ENCODE results near the gene CDK15.

Gene CDK15

DNA sequence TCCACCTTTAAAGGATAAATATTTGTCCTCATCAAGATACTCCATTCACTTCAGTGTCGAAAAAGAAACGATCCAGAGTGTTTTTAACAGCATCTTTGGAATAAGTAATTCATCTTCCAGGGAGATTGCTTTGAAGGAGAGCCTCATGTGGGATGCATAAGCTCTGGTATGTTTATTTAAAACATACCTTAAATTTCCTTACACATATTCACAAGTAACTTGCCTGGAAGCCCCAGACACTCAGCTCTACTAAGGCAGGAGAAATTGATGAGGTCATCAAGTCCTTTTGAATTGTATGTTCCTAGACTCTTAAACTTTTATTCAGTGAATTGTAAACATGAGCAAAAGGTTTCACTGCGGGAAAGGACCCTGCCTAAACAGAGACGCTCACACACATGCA lies 103.0 kb downstream of the CDK15 start:
- Histone ChIP-seq H2AFZ (ENCODE audit: low read depth, low read length, severe bottlenecking) (no peak overlapping the region), H3K36me3 (ENCODE audit: low read length) (no peaks in the 10 kb centered on the region), H3K27ac (ENCODE audit: low read depth, low read length) (no peak overlapping the region), H3K9me3 (ENCODE audit: insufficient read depth, low read length) (no peaks in the 10 kb centered on the region), H4K20me1 (ENCODE audit: low read depth, low read length) (no peaks in the 10 kb centered on the region), H3K9ac (ENCODE audit: low read length) (no peak overlapping the region), H3K9me2 (replicated peaks; ENCODE audit: insufficient read depth, low read length) (no peaks in the 10 kb centered on the region), H3K4me2 (ENCODE audit: low read depth, low read length, poor library complexity, severe bottlenecking) (no peak overlapping the region), H3K4me3 (ENCODE audit: insufficient read depth, low read length, poor library complexity, severe bottlenecking) (no peak overlapping the region), H3K27me3 (ENCODE audit: low read length) (no peaks in the 10 kb centered on the region), H3F3A (ENCODE audit: insufficient read depth) (no peaks in the 10 kb centered on the region), H3K79me2 (ENCODE audit: insufficient read depth, low read length) (no peaks in the 10 kb centered on the region)
- TF ChIP-seq EZH2phosphoT487 (conservative IDR thresholded peaks at IDR 0.05; ENCODE audit: low read length) (no peak), CTCF (IDR thresholded peaks at IDR 0.05; ENCODE audit: insufficient read depth, low read length, poor library complexity, severe bottlenecking) (no peak)

DNA sequence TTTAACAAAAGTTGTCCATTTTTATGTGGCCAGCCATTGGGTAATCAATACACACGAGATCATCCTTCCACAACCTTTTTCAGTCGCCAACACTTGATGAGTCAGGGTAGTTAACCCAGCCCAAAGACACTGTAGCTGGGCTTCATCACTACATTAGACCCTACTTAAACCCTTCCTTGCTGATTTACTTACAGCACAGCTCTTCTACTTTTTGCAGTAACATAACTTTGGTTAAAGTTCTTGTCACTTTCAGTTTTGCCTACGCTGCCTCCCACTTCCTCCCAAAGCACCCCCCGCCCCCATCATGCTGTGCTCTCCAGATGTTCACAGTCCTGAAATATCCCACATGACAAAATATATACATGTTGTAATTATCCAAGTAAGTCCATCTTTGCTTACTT lies 103.6 kb downstream of the CDK15 start:
- TF ChIP-seq CTCF (IDR thresholded peaks at IDR 0.05; ENCODE audit: insufficient read depth, low read length, poor library complexity, severe bottlenecking): no peak
- TF ChIP-seq EZH2phosphoT487 (conservative IDR thresholded peaks at IDR 0.05; ENCODE audit: low read length): no peak
- H4K20me1 ChIP-seq (ENCODE audit: low read depth, low read length): no peaks in the 10 kb centered on the region
- no peaks in the 10 kb centered on the region for H3K9me2 ChIP-seq (replicated peaks; ENCODE audit: insufficient read depth, low read length)
- no peaks in the 10 kb centered on the region for H3K27me3 ChIP-seq (ENCODE audit: low read length)
- no peak overlapping the region for H3K4me2 ChIP-seq (ENCODE audit: low read depth, low read length, poor library complexity, severe bottlenecking)
- no peaks in the 10 kb centered on the region for H3F3A ChIP-seq (ENCODE audit: insufficient read depth)
- no peaks in the 10 kb centered on the region for H3K36me3 ChIP-seq (ENCODE audit: low read length)
- H3K27ac ChIP-seq (ENCODE audit: low read depth, low read length): no peak overlapping the region
- H3K9me3 ChIP-seq (ENCODE audit: insufficient read depth, low read length): no peaks in the 10 kb centered on the region
- H3K4me3 ChIP-seq (ENCODE audit: insufficient read depth, low read length, poor library complexity, severe bottlenecking): no peak overlapping the region
- no peak overlapping the region for H3K9ac ChIP-seq (ENCODE audit: low read length)
- H3K79me2 ChIP-seq (ENCODE audit: insufficient read depth, low read length): no peaks in the 10 kb centered on the region
- H2AFZ ChIP-seq (ENCODE audit: low read depth, low read length, severe bottlenecking): no peak overlapping the region

- Histone ChIP-seq H2AFZ (ENCODE audit: low read depth, low read length, severe bottlenecking) (no peak overlapping the region), H3K4me3 (ENCODE audit: insufficient read depth, low read length, poor library complexity, severe bottlenecking) (no peak overlapping the region), H3K4me2 (ENCODE audit: low read depth, low read length, poor library complexity, severe bottlenecking) (no peak overlapping the region), H3K36me3 (ENCODE audit: low read length) (no peaks in the 10 kb centered on the region), H3K9me3 (ENCODE audit: insufficient read depth, low read length) (no peaks in the 10 kb centered on the region), H3F3A (ENCODE audit: insufficient read depth) (no peaks in the 10 kb centered on the region), H3K9ac (ENCODE audit: low read length) (no peak overlapping the region), H3K27me3 (ENCODE audit: low read length) (no peaks in the 10 kb centered on the region), H3K27ac (ENCODE audit: low read depth, low read length) (no peak overlapping the region), H3K79me2 (ENCODE audit: insufficient read depth, low read length) (no peaks in the 10 kb centered on the region), H4K20me1 (ENCODE audit: low read depth, low read length) (no peaks in the 10 kb centered on the region), H3K9me2 (replicated peaks; ENCODE audit: insufficient read depth, low read length) (no peaks in the 10 kb centered on the region)
- TF ChIP-seq CTCF (IDR thresholded peaks at IDR 0.05; ENCODE audit: insufficient read depth, low read length, poor library complexity, severe bottlenecking) (no peak), EZH2phosphoT487 (conservative IDR thresholded peaks at IDR 0.05; ENCODE audit: low read length) (no peak)
These were observed 105.0 kb downstream of the CDK15 start for GRCh38 chr2:201911372-201911771.

GRCh38 chr2:201913201-201913600 lies 106.9 kb downstream of the CDK15 start:
- Histone ChIP-seq H4K20me1 (ENCODE audit: low read depth, low read length) (no peaks in the 10 kb centered on the region), H3K9ac (ENCODE audit: low read length) (no peak overlapping the region), H3K4me3 (ENCODE audit: insufficient read depth, low read length, poor library complexity, severe bottlenecking) (no peak overlapping the region), H3K27ac (ENCODE audit: low read depth, low read length) (no peak overlapping the region), H3K4me2 (ENCODE audit: low read depth, low read length, poor library complexity, severe bottlenecking) (no peak overlapping the region), H3K79me2 (ENCODE audit: insufficient read depth, low read length) (no peaks in the 10 kb centered on the region), H3K9me2 (replicated peaks; ENCODE audit: insufficient read depth, low read length) (no peaks in the 10 kb centered on the region), H3K9me3 (ENCODE audit: insufficient read depth, low read length) (no peaks in the 10 kb centered on the region), H3F3A (ENCODE audit: insufficient read depth) (no peaks in the 10 kb centered on the region), H3K27me3 (ENCODE audit: low read length) (no peaks in the 10 kb centered on the region), H2AFZ (ENCODE audit: low read depth, low read length, severe bottlenecking) (no peak overlapping the region), H3K36me3 (ENCODE audit: low read length) (no peaks in the 10 kb centered on the region)
- no peak for TF ChIP-seq EZH2phosphoT487 (conservative IDR thresholded peaks at IDR 0.05; ENCODE audit: low read length)
- TF ChIP-seq CTCF (IDR thresholded peaks at IDR 0.05; ENCODE audit: insufficient read depth, low read length, poor library complexity, severe bottlenecking): no peak

Data from SU-DHL-6 (cell line).